Measurements from ENCODE around the gene SUGP2. TPM values are rescaled to one million over a fixed set of nuclear protein-coding genes. Genes with fewer than 3 reads are reported as not detected.

The SUGP2 gene
- total and polyA plus RNA-seq, 2 experiments from 2014 or later = 102 to 109 TPM

Other genes starting within 250 kb of the SUGP2 start
- gene COMP, start 242.2 kb downstream of the SUGP2 start, total RNA-seq (2014; rRNA removed; shearing (Covaris generic)) = 0.63 TPM in 1 of 2 replicates, not detected in the other
- 0.31 and 0.58 TPM in 2 replicates for gene COMP, start 242.2 kb downstream of the SUGP2 start, polyA plus RNA-seq (2016; fragmentation: Nextera tagmentation; extraction: Ambion mirVana)
- gene UPF1, start 201.6 kb downstream of the SUGP2 start, total RNA-seq (2014; rRNA removed; shearing (Covaris generic)) = 81.9 and 138 TPM in 2 replicates
- gene UPF1, start 201.6 kb downstream of the SUGP2 start, polyA plus RNA-seq (2016; fragmentation: Nextera tagmentation; extraction: Ambion mirVana) = 13.8 and 14.3 TPM in 2 replicates
- 11.1 and 11.7 TPM in 2 replicates for gene CERS1, start 137.4 kb downstream of the SUGP2 start, total RNA-seq (2014; rRNA removed; shearing (Covaris generic))
- 12.2 and 15.9 TPM in 2 replicates for gene CERS1, start 137.4 kb downstream of the SUGP2 start, polyA plus RNA-seq (2016; fragmentation: Nextera tagmentation; extraction: Ambion mirVana)
- 235 and 263 TPM in 2 replicates for gene COPE, start 114.1 kb downstream of the SUGP2 start, total RNA-seq (2014; rRNA removed; shearing (Covaris generic))
- 263 and 269 TPM in 2 replicates for gene COPE, start 114.1 kb downstream of the SUGP2 start, polyA plus RNA-seq (2016; fragmentation: Nextera tagmentation; extraction: Ambion mirVana)
- 49.6 and 75.3 TPM in 2 replicates for gene DDX49, start 113.8 kb downstream of the SUGP2 start, total RNA-seq (2014; rRNA removed; shearing (Covaris generic))
- 40.2 and 44.2 TPM in 2 replicates for gene DDX49, start 113.8 kb downstream of the SUGP2 start, polyA plus RNA-seq (2016; fragmentation: Nextera tagmentation; extraction: Ambion mirVana)
- 23.5 and 38.4 TPM in 2 replicates for gene HOMER3, start 92.3 kb downstream of the SUGP2 start, total RNA-seq (2014; rRNA removed; shearing (Covaris generic))
- gene HOMER3, start 92.3 kb downstream of the SUGP2 start, polyA plus RNA-seq (2016; fragmentation: Nextera tagmentation; extraction: Ambion mirVana) = 16.7 and 18.0 TPM in 2 replicates
- 95.1 and 112 TPM in 2 replicates for gene ARMC6, start 86 bp upstream of the SUGP2 start, total RNA-seq (2014; rRNA removed; shearing (Covaris generic))
- 40.9 and 45.0 TPM in 2 replicates for gene ARMC6, start 86 bp upstream of the SUGP2 start, polyA plus RNA-seq (2016; fragmentation: Nextera tagmentation; extraction: Ambion mirVana)
- gene SLC25A42, start 30.5 kb upstream of the SUGP2 start, total RNA-seq (2014; rRNA removed; shearing (Covaris generic)) = 5.7 and 7.3 TPM in 2 replicates
- gene SLC25A42, start 30.5 kb upstream of the SUGP2 start, polyA plus RNA-seq (2016; fragmentation: Nextera tagmentation; extraction: Ambion mirVana) = 7.3 and 7.6 TPM in 2 replicates
- 59.3 and 59.5 TPM in 2 replicates for gene TMEM161A, start 105.0 kb upstream of the SUGP2 start, total RNA-seq (2014; rRNA removed; shearing (Covaris generic))
- gene TMEM161A, start 105.0 kb upstream of the SUGP2 start, polyA plus RNA-seq (2016; fragmentation: Nextera tagmentation; extraction: Ambion mirVana) = 38.0 and 38.9 TPM in 2 replicates
- gene MEF2B, start 136.7 kb upstream of the SUGP2 start, total RNA-seq (2014; rRNA removed; shearing (Covaris generic)) = 3.0 and 8.3 TPM in 2 replicates
- 7.4 and 8.1 TPM in 2 replicates for gene MEF2B, start 136.7 kb upstream of the SUGP2 start, polyA plus RNA-seq (2016; fragmentation: Nextera tagmentation; extraction: Ambion mirVana)
- gene BORCS8, start 158.6 kb upstream of the SUGP2 start, total RNA-seq (2014; rRNA removed; shearing (Covaris generic)) = 16.4 and 18.8 TPM in 2 replicates
- 13.8 and 15.1 TPM in 2 replicates for gene BORCS8, start 158.6 kb upstream of the SUGP2 start, polyA plus RNA-seq (2016; fragmentation: Nextera tagmentation; extraction: Ambion mirVana)
- gene RFXANK, start 158.7 kb upstream of the SUGP2 start, total RNA-seq (2014; rRNA removed; shearing (Covaris generic)) = 54.3 and 58.1 TPM in 2 replicates
- 124 and 129 TPM in 2 replicates for gene RFXANK, start 158.7 kb upstream of the SUGP2 start, polyA plus RNA-seq (2016; fragmentation: Nextera tagmentation; extraction: Ambion mirVana)
- gene NR2C2AP, start 169.9 kb upstream of the SUGP2 start, total RNA-seq (2014; rRNA removed; shearing (Covaris generic)) = 14.4 and 14.6 TPM in 2 replicates
- gene NR2C2AP, start 169.9 kb upstream of the SUGP2 start, polyA plus RNA-seq (2016; fragmentation: Nextera tagmentation; extraction: Ambion mirVana) = 25.7 and 27.6 TPM in 2 replicates
- gene NCAN, start 178.4 kb upstream of the SUGP2 start, total RNA-seq (2014; rRNA removed; shearing (Covaris generic)) = 8.0 and 9.4 TPM in 2 replicates
- gene NCAN, start 178.4 kb upstream of the SUGP2 start, polyA plus RNA-seq (2016; fragmentation: Nextera tagmentation; extraction: Ambion mirVana) = 1.8 and 2.2 TPM in 2 replicates
- 2.6 and 3.9 TPM in 2 replicates for gene TM6SF2, start 239.8 kb upstream of the SUGP2 start, total RNA-seq (2014; rRNA removed; shearing (Covaris generic))
- gene TM6SF2, start 239.8 kb upstream of the SUGP2 start, polyA plus RNA-seq (2016; fragmentation: Nextera tagmentation; extraction: Ambion mirVana) = 4.2 and 4.4 TPM in 2 replicates

Measured in GM23338 (cell line).